HTERT RPE-1 (cell line): ENCODE results near the gene AMIGO3.

ENCODE experiments used
- in situ Hi-C: fragments of 300-500 bp; cut with MboI; formaldehyde crosslinking; loops from 4 replicates; pipeline ENCODE4 v1.14.3; 2020; ENCODE audit warnings: low sequenced_read_pairs

AMIGO3 gene

DNA sequence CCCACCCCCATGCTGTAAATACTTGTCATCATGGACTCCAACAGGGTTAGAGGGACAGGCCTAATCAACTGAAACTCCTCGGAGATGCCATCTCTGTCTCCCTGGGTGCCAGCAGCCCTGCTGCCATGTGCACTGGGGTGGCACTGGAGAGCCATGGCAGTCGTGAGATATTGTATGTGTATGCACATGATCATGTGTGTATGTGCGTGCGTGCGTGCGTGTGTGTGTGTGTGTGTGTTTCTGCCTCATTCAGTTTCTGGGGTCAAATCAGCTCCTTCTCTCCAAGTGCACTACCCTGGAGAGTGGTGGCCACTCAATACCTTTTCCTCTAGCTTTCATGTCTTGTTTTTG lies 48.6 kb downstream of the AMIGO3 start:
- in situ Hi-C loops, result no loop called here

DNA sequence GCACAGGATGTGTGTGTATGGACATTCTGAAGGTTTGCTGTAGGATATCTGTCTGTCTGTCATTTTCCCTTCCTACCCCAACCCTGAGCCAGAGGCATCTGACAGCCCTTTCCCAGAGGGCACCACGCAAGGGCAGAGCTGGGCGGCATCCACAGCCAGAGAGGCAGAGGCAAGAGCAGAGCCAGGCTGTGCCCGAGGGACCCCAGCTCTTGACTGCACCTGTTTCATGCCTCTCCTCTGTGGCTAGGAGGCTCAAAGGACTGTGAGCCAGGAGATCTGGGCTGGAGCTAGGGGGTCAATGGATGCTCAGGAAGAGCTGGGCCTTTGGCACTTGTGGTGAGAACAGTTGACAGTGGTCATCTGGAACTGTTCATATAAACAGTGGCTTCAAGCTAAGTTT lies 50.1 kb downstream of the AMIGO3 start:
- in situ Hi-C loops, result no loop called here

DNA sequence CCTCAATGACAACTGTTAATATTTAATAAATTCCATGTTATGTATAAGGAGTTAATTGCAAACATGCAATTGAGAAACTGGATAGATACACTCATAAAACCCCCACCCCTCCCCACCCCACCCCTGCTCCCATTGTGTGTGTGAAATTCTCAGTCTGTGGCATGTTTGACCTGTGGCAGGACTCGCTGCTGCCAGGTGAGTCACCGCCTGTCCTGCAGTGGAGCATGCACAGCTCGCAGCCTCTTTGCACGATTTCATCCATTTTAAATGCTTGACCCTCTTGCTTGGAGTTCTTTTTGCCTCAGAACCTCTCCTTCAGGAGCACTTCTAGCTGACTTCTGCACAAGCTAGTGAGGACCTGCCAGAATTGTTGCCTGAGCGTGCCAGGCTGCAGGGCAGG lies 50.6 kb downstream of the AMIGO3 start:
- in situ Hi-C loops, result no loop called here

DNA sequence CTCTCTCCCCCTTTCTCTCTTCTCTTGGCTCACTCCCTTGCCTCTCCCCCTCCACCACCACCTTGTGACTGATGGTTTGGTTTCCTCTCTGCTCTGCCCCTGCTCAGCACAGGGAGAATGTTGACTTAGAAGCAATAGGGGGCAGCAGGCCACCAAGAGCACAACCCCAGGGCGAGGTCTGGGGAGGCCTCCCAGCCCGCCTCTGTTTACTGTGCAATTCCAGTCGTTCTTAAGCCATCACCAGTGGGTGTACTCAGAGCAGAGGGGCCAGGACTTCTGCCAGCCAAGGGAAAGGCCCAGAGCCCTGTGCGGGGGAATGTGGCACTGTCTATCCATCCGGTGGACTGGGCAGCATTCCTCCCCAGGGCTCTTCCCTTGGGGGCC lies 51.1 kb downstream of the AMIGO3 start:
- in situ Hi-C loops, result no loop called here

DNA sequence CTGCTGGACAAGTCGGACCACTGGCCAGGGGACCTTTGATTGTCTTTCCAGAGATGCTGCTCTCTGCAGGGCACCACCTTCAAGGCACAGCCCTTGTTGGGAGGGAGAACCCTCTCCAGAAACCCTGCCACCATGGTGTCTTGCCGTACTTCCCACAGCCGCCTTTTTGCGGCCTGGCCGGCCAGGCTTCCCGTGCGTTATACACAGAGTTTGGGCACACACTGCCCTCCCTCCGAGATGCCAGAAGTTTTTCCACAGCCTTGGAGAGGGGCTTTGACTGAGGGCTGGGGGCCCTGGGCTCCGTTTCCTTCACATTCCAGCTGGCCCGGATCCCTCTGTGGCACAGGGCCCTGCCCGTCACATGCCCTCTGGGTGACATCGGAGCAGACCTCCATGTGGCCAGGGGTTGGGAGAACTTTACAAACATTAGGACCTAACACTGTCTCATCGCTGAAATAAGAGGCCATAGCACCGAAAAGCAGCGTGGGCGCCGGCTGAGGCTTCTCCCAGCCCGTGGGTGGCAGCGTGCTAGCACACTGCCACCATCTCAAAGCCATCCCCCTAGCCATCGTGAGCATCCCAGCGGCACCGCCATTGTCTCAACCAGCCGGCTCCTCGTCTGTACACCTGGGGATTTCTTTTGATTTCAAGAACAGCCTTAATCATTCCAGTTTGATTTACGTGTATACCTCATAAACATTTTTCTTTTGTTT lies 51.6 kb downstream of the AMIGO3 start:
- in situ Hi-C loops, result no loop called here
